ENCODE measurements around the gene B3GNT5. TPM values are rescaled to one million over a fixed set of nuclear protein-coding genes. Genes with fewer than 3 reads are reported as not detected.

The B3GNT5 gene
- total and polyA plus RNA-seq, 2 donors (not counting 1 experiment from before 2014, with no cell fraction given) = 0.96 to 1.3 TPM

GRCh38 chr3:183317886-183318865, 65.1 kb downstream of the B3GNT5 start:
- no peaks in the 10 kb centered on the region for H3K9me3 ChIP-seq (ENCODE audit: control insufficient read depth, insufficient read depth, low read depth, low read length)
- TF ChIP-seq EZH2 (IDR thresholded peaks at IDR 0.05; ENCODE audit: low read length, missing control alignments) (no peak), CTCF (conservative IDR thresholded peaks at IDR 0.05 in 1 of 2, IDR thresholded peaks at IDR 0.05 in 1 of 2; ENCODE audit: low read depth in 1 of 2, low read length in 2 of 2) (no peak)
- no peaks in the 10 kb centered on the region for H3K4me1 ChIP-seq (ENCODE audit: control insufficient read depth, extremely low read depth, insufficient read depth, low read length)
- no peaks in the 10 kb centered on the region for H3K36me3 ChIP-seq (ENCODE audit: control insufficient read depth, insufficient read depth, low read length)
- H3K9ac ChIP-seq (ENCODE audit: insufficient read depth, low read length) = no peak overlapping the region
- H2AFZ ChIP-seq (ENCODE audit: low read length) = no peak overlapping the region
- no peak overlapping the region for H3K27ac ChIP-seq (ENCODE audit: insufficient read depth, low read length)
- H3K27me3 ChIP-seq (ENCODE audit: control insufficient read depth, insufficient read depth, low read length) = no peaks in the 10 kb centered on the region
- no peak overlapping the region for H3K4me2 ChIP-seq (ENCODE audit: extremely low read depth, insufficient read depth, low read length)
- peak; percentile 70 to 76 for DNase-seq (ENCODE audit: low read depth in 2 of 2)
- no peak overlapping the region for H3K4me3 ChIP-seq (replicated peaks in 1 of 4; ENCODE audit: control extremely low read depth in 1 of 4, insufficient read depth in 1 of 4, low read depth in 3 of 4, low read length in 4 of 4)
- no peaks in the 10 kb centered on the region for H3K79me2 ChIP-seq (ENCODE audit: control insufficient read depth, insufficient read depth, low read length)
- no peaks in the 10 kb centered on the region for H4K20me1 ChIP-seq (ENCODE audit: control insufficient read depth, extremely low read depth, insufficient read depth, low read length)

GRCh38 chr3:183318877-183319276, 65.8 kb downstream of the B3GNT5 start:
- no peak overlapping the region for H3K27ac ChIP-seq (ENCODE audit: insufficient read depth, low read length)
- TF ChIP-seq CTCF (conservative IDR thresholded peaks at IDR 0.05 in 1 of 2, IDR thresholded peaks at IDR 0.05 in 1 of 2; ENCODE audit: low read depth in 1 of 2, low read length in 2 of 2) (no peak), EZH2 (IDR thresholded peaks at IDR 0.05; ENCODE audit: low read length, missing control alignments) (no peak)
- no peak overlapping the region for H3K4me2 ChIP-seq (ENCODE audit: extremely low read depth, insufficient read depth, low read length)
- H3K9ac ChIP-seq (ENCODE audit: insufficient read depth, low read length) = no peak overlapping the region
- H3K27me3 ChIP-seq (ENCODE audit: control insufficient read depth, insufficient read depth, low read length) = no peaks in the 10 kb centered on the region
- no peaks in the 10 kb centered on the region for H3K9me3 ChIP-seq (ENCODE audit: control insufficient read depth, insufficient read depth, low read depth, low read length)
- H3K4me3 ChIP-seq (replicated peaks in 1 of 4; ENCODE audit: control extremely low read depth in 1 of 4, insufficient read depth in 1 of 4, low read depth in 3 of 4, low read length in 4 of 4) = no peak overlapping the region
- no peaks in the 10 kb centered on the region for H4K20me1 ChIP-seq (ENCODE audit: control insufficient read depth, extremely low read depth, insufficient read depth, low read length)
- H3K4me1 ChIP-seq (ENCODE audit: control insufficient read depth, extremely low read depth, insufficient read depth, low read length) = no peaks in the 10 kb centered on the region
- no peak for DNase-seq (ENCODE audit: low read depth in 2 of 2)
- no peaks in the 10 kb centered on the region for H3K36me3 ChIP-seq (ENCODE audit: control insufficient read depth, insufficient read depth, low read length)
- H2AFZ ChIP-seq (ENCODE audit: low read length) = no peak overlapping the region
- H3K79me2 ChIP-seq (ENCODE audit: control insufficient read depth, insufficient read depth, low read length) = no peaks in the 10 kb centered on the region

- Histone ChIP-seq H3K9ac (ENCODE audit: insufficient read depth, low read length) (no peak overlapping the region), H3K4me1 (ENCODE audit: control insufficient read depth, extremely low read depth, insufficient read depth, low read length) (no peaks in the 10 kb centered on the region), H3K27ac (ENCODE audit: insufficient read depth, low read length) (no peak overlapping the region), H3K4me3 (replicated peaks in 1 of 4; ENCODE audit: control extremely low read depth in 1 of 4, insufficient read depth in 1 of 4, low read depth in 3 of 4, low read length in 4 of 4) (no peak overlapping the region), H3K4me2 (ENCODE audit: extremely low read depth, insufficient read depth, low read length) (no peak overlapping the region), H4K20me1 (ENCODE audit: control insufficient read depth, extremely low read depth, insufficient read depth, low read length) (no peaks in the 10 kb centered on the region), H3K9me3 (ENCODE audit: control insufficient read depth, insufficient read depth, low read depth, low read length) (no peaks in the 10 kb centered on the region), H2AFZ (ENCODE audit: low read length) (no peak overlapping the region), H3K27me3 (ENCODE audit: control insufficient read depth, insufficient read depth, low read length) (no peaks in the 10 kb centered on the region), H3K36me3 (ENCODE audit: control insufficient read depth, insufficient read depth, low read length) (no peaks in the 10 kb centered on the region), H3K79me2 (ENCODE audit: control insufficient read depth, insufficient read depth, low read length) (no peaks in the 10 kb centered on the region)
- DNase-seq (ENCODE audit: low read depth in 2 of 2) = no peak
- TF ChIP-seq CTCF (conservative IDR thresholded peaks at IDR 0.05 in 1 of 2, IDR thresholded peaks at IDR 0.05 in 1 of 2; ENCODE audit: low read depth in 1 of 2, low read length in 2 of 2) (no peak), EZH2 (IDR thresholded peaks at IDR 0.05; ENCODE audit: low read length, missing control alignments) (no peak)
Measured at GRCh38 chr3:183319371-183319770, 66.3 kb downstream of the B3GNT5 start.

Data from fibroblast of lung (primary cell).